K562 treated with DMSO at 1 percent for 48 hours (cell line): Measurements from ENCODE around the gene SLC26A4. TPM values are rescaled to one million over a fixed set of nuclear protein-coding genes. Genes with fewer than 3 reads are reported as not detected.

Experiments
- total RNA-seq: library from RNA; unstranded; fragments of 300-600 nt; gene quantifications from 2 replicates; pipeline ENCODE4 v1.2.3, GENCODE V29; 2022; ENCODE audit warnings: low replicate concordance; ENCODE audit errors: extremely low read depth

The SLC26A4 gene
- not detected in 2 replicates for total RNA-seq

DNA sequence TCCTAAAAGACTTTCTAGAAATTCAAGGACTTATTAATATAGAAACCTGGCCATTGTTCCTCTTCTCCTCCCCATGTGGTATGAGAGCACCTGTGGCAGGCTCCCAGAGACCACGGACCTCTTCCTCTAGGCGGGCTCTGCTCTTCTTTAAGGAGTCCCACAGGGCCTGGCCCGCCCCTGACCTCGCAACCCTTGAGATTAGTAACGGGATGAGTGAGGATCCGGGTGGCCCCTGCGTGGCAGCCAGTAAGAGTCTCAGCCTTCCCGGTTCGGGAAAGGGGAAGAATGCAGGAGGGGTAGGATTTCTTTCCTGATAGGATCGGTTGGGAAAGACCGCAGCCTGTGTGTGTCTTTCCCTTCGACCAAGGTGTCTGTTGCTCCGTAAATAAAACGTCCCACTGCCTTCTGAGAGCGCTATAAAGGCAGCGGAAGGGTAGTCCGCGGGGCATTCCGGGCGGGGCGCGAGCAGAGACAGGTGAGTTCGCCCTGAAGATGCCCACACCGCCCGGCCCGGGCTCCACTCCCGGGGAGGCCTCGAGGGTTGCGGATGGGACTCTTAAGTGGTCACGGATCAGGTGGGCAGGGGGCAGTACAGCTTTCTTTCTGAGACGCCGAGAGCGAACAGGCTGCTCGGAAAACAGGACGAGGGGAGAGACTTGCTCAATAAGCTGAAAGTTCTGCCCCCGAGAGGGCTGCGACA lies at the start of gene SLC26A4:
Gene SLC26A4, plus strand, starts transcription at position 448 of the 700 bp plus-strand sequence. CDS start 814 bp downstream, outside the sequence.

GRCh38 chr7:107743567-107744344 lies 83.1 kb downstream of the SLC26A4 start, which contains the start of gene CBLL1:
TSS of gene CBLL1 (plus strand) at chr7:107744142. CDS start at chr7:107744164, 22 bp downstream.

Other genes with a start within 250 kb of the SLC26A4 start
- not detected in 2 replicates for gene GPR22, start 190.8 kb upstream of the SLC26A4 start, total RNA-seq
- gene COG5, start 96.9 kb upstream of the SLC26A4 start, total RNA-seq, result not detected in 2 replicates
- gene DUS4L, start 96.9 kb upstream of the SLC26A4 start, total RNA-seq, result not detected in 2 replicates
- not detected in 2 replicates for gene BCAP29, start 80.6 kb upstream of the SLC26A4 start, total RNA-seq
- not detected in 2 replicates for gene CBLL1, start 83.3 kb downstream of the SLC26A4 start, total RNA-seq
- not detected in 2 replicates for gene SLC26A3, start 142.4 kb downstream of the SLC26A4 start, total RNA-seq
- gene DLD, start 230.4 kb downstream of the SLC26A4 start, total RNA-seq, result not detected in 2 replicates